Adrenal gland (tissue), 12 donors: ENCODE results near the gene CHAC1. TPM values are rescaled to one million over a fixed set of nuclear protein-coding genes. Genes with fewer than 3 reads are reported as not detected.
"Not testable (repeated sequence)": the region's sequence is repeated elsewhere in the genome, so short reads cannot be mapped to it uniquely, and the experiment has no call there.

Source experiments
- DNase-seq, 7 donors: peaks; one replicate each; pipeline ENCODE4 v3.0.0-alpha.2; 2019 to 2020
- H3K27ac ChIP-seq, 5 donors: fragments of 200-600 bp; sonication (generic) in 4 of 5; 1 replicate in 3 of 5; 2 replicates in 2 of 5; pipeline versions ENCODE4 v1.5.1 to v1.8.0; 2016 to 2020; ENCODE audit warnings: mild to moderate bottlenecking in 1 of 5
- H3K27me3 ChIP-seq: fragments of 200-600 bp; 2 replicates; pipeline ENCODE4 v1.8.0; 2021
- H3K36me3 ChIP-seq, 2 donors: fragments of 200-600 bp; replicated peaks in 1 of 2; 1 replicate in 1 of 2; 2 replicates in 1 of 2; pipeline versions ENCODE4 v1.5.1 to v1.8.0; 2018 to 2022
- H3K4me1 ChIP-seq, 2 donors: fragments of 200-600 bp; replicated peaks in 1 of 2; 1 replicate in 1 of 2; 2 replicates in 1 of 2; pipeline versions ENCODE4 v1.5.1 to v1.8.0; 2018 to 2021
- H3K4me3 ChIP-seq, 4 donors: fragments of 200-600 bp; sonication (generic) in 3 of 4; one replicate each; pipeline ENCODE4 v1.5.1; 2016 to 2018
- H3K9me3 ChIP-seq, 3 donors: fragments of 200-600 bp; sonication (generic) in 1 of 3; replicated peaks in 1 of 3; 1 replicate in 2 of 3; 2 replicates in 1 of 3; pipeline versions ENCODE4 v1.5.1 to v1.8.0; 2016 to 2021
- CTCF ChIP-seq, 6 experiments: fragments of 450-650 bp in 4 of 6; fragments of 200-600 bp in 2 of 6; sonication (generic) in 1 of 6; IDR thresholded peaks; 1 replicate in 5 of 6; 2 replicates in 1 of 6; pipeline versions ENCODE4 v1.5.1 to v1.8.0; 2016 to 2021; ENCODE audit warnings: antibody characterized with exemption in 6 of 6, mild to moderate bottlenecking in 2 of 6, moderate library complexity in 1 of 6
- POLR2A ChIP-seq, 2 donors: fragments of 450-650 bp; IDR thresholded peaks; one replicate each; pipeline ENCODE4 v1.6.1; 2017; ENCODE audit warnings: antibody characterized with exemption in 2 of 2, mild to moderate bottlenecking in 2 of 2, moderate library complexity in 1 of 2
- WGBS, 4 donors: extraction: QIAGEN DNeasy Blood & Tissue Kit in 2 of 4; methylation state at CpG; one replicate each; pipeline versions ENCODE4 v1.1.5 to v1.1.7; 2013 to 2017; 5-methylcytosine and 5-hydroxymethylcytosine counted together
- intact Hi-C, 2 donors: fragments of 100-400 bp; cut with DNase I; formaldehyde crosslinking; loops; one replicate each; pipeline versions ENCODE4 v1.14.1 to v1.15.0; 2022 to 2023
- polyA plus RNA-seq, 3 donors: library from polyadenylated mRNA; stranded (reverse); fragments of 200-250 nt in 2 of 3; fragments of 350-450 nt in 1 of 3; fragmentation: Illumina TruSeq in 1 of 3; extraction: RNeasy Lipid Tissue Mini Kit (QIAGEN cat#74804) in 1 of 3; gene quantifications; one replicate each; pipeline ENCODE4 v1.2.3, GENCODE V29; 2013 to 2014
- total RNA-seq, 9 donors: library from RNA; depleted of rRNA in 4 of 9; stranded (reverse); fragments of >200 nt in 4 of 9; fragments of 120-200 nt in 1 of 9; fragmentation: NEBNext Ultra II Directional in 1 of 9; extraction: Animal tissue kit (Norgen Biotek cat#: 25700) in 1 of 9; gene quantifications; one replicate each; pipeline versions ENCODE4 v1.1.0 to v1.2.4, GENCODE V29; 2013 to 2023
- donor health status: healthy with polysubstance abuse.
- donor health status: Bipolar disorder and iron deficiency.
- donor health status: DM: yes; HTN: yes; CAD: no.
- donor health status: DM: no; HTN: no; CAD: no.
- donor health status: DM: no; HTN: no; CAD: no.
- donor health status: DM: yes; HTN: yes; CAD: no.

CHAC1 gene
- total and polyA plus RNA-seq, 12 donors: 0.24 to 2.4 (median 1.1) TPM; not detected in 1

- no peak for TF ChIP-seq POLR2A (IDR thresholded peaks at IDR 0.05)
- no peak for TF ChIP-seq CTCF (IDR thresholded peaks at IDR 0.05)
- WGBS, 4 donors: 90 to 96% (median 93%) methylated on average over 15 to 16 of the region's 16 CpGs
- intact Hi-C loops: no loop called here
- Histone ChIP-seq H3K27me3 (no peaks in the 10 kb centered on the region), H3K36me3 (no peaks in the 10 kb centered on the region), H3K4me1 (no peaks in the 10 kb centered on the region), H3K4me3 (no peak overlapping the region), H3K9me3 (no peaks in the 10 kb centered on the region), H3K27ac (no peak overlapping the region)
- no peak for DNase-seq
These were observed 7.0 kb downstream of the CHAC1 start for GRCh38 chr15:40960151-40960885.

DNA sequence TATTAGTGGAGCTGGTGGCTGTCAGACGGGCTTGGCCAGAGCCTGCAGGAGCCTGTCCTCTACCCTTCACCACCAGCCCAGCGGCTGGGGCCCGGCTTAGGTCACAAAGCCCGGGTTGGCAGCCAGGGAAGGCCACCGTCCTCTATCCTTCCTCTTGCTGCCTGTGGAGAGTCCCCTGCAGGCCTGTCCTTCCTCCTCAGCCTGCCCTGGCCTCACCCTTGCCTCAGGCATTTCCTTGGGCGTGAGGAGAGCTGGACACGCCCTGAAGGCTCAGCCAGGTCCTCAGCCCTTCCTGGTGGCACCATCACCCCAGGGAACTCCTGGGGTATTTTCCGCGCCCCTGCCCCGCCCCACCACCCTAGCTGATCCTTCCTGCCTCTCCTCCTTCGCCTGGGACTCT is 7.7 kb downstream of the CHAC1 start:
- no peak for TF ChIP-seq CTCF (IDR thresholded peaks at IDR 0.05)
- no peak for TF ChIP-seq POLR2A (IDR thresholded peaks at IDR 0.05)

DNA sequence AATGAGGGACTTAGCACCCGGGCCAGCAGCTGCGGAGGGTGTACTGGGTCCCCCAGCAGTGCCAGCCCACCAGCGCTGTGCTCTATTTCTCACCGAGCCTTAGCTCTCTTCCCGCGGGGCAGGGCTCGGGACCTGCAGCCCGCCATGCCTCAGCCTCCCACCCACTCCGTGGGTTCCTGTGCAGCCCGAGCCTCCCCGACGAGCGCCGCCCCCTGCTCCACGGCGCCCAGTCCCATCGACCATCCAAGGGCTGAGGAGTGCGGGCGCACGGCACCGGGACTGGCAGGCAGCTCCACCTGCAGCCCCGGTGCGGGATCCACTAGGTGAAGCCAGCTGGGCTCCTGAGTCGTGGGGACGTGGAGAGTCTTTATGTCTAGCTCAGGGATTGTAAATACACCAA is 8.5 kb downstream of the CHAC1 start:
- intact Hi-C loops, DNase-seq, H3K4me1 ChIP-seq, H3K9me3 ChIP-seq, H3K27ac ChIP-seq, H3K36me3 ChIP-seq, H3K27me3 ChIP-seq, H3K4me3 ChIP-seq: not testable (repeated sequence)
- 72 to 94% (median 87%) methylated on average over 2 to 24 of the region's 25 CpGs for WGBS, 4 donors

More for the DNA sequence above, 7.7 kb downstream of the CHAC1 start:
- Histone ChIP-seq H3K36me3 (no peaks in the 10 kb centered on the region), H3K4me3 (no peak overlapping the region), H3K9me3 (no peaks in the 10 kb centered on the region), H3K4me1 (no peaks in the 10 kb centered on the region), H3K27me3 (no peaks in the 10 kb centered on the region), H3K27ac (no peak overlapping the region)
- no peak for DNase-seq
- WGBS, 4 donors: 85 to 93% (median 86%) methylated on average over 6 to 11 of the region's 11 CpGs
- intact Hi-C loops: no loop called here

DNA sequence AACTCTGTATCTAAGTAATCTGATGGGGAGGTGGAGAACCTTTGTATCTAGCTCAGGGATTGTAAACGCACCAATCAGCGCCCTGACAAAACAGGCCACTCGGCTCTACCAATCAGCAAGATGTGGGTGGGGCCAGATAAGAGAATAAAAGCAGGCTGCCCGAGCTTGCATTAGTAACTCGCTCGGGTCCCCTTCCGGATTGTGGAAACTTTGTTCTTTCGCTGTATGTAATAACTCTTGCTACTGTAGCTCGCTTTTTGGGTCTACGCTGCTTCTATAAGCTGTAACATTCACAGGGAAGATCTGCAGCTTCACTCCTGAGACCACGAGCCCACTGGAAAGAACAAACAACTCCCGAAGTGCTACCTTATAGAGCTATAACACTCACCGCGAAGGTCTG is 9.0 kb downstream of the CHAC1 start:
- H3K36me3 ChIP-seq, intact Hi-C loops: not testable (repeated sequence)

GRCh38 chr15:40963201-40963600 is 9.9 kb downstream of the CHAC1 start:
- H3K4me1 ChIP-seq: no peaks in the 10 kb centered on the region
- H3K9me3 ChIP-seq: no peaks in the 10 kb centered on the region
- no peak overlapping the region for H3K4me3 ChIP-seq
- TF ChIP-seq POLR2A (IDR thresholded peaks at IDR 0.05) (no peak), CTCF (IDR thresholded peaks at IDR 0.05) (no peak)
- H3K27ac ChIP-seq: no peak overlapping the region
- H3K27me3 ChIP-seq: no peaks in the 10 kb centered on the region
- intact Hi-C loops: no loop called here
- DNase-seq: no peak
- WGBS, 4 donors: 80 to 86% (median 83%) methylated on average over 12 of the region's 12 CpGs
- no peaks in the 10 kb centered on the region for H3K36me3 ChIP-seq

More for the DNA sequence above, 9.0 kb downstream of the CHAC1 start:
- not testable (repeated sequence) for H3K27me3 ChIP-seq, H3K9me3 ChIP-seq, H3K27ac ChIP-seq, H3K4me1 ChIP-seq, H3K4me3 ChIP-seq, DNase-seq
- WGBS, 4 donors: 92 to 96% (median 93%) methylated on average over 14 of the region's 14 CpGs
